SKM-1 (cell line): ENCODE data around the gene LY86.

Experiments used
- DNase-seq: peaks from one replicate; lab custom pipeline; 2025; ENCODE audit not compliant: unreplicated experiment; lab: John Stamatoyannopoulos, UW

LY86 gene

GRCh38 chr6:6620766-6621425, 32.4 kb downstream of the LY86 start:
- no peak for DNase-seq

GRCh38 chr6:6622501-6622900, 34.0 kb downstream of the LY86 start:
- DNase-seq: no peak

- DNase-seq: no peak
Observed at GRCh38 chr6:6623553-6623952, 35.0 kb downstream of the LY86 start.

GRCh38 chr6:6624269-6624990, 35.9 kb downstream of the LY86 start:
- DNase-seq: no peak

- no peak for DNase-seq
Observed at GRCh38 chr6:6626187-6626586, 37.7 kb downstream of the LY86 start.

GRCh38 chr6:6629402-6629801, 40.9 kb downstream of the LY86 start:
- no peak for DNase-seq

- no peak for DNase-seq
Observed at GRCh38 chr6:6631053-6631452, 42.5 kb downstream of the LY86 start.

GRCh38 chr6:6631534-6632276, 43.2 kb downstream of the LY86 start:
- no peak for DNase-seq

- no peak for DNase-seq
Observed at GRCh38 chr6:6633898-6634734, 45.6 kb downstream of the LY86 start.

GRCh38 chr6:6634735-6635075, 46.2 kb downstream of the LY86 start:
- DNase-seq: no peak

GRCh38 chr6:6635291-6635690, 46.8 kb downstream of the LY86 start:
- no peak for DNase-seq

GRCh38 chr6:6635869-6636268, 47.3 kb downstream of the LY86 start:
- no peak for DNase-seq

- DNase-seq: no peak
Observed at GRCh38 chr6:6639572-6639971, 51.1 kb downstream of the LY86 start.

- no peak for DNase-seq
Observed at GRCh38 chr6:6640926-6641325, 52.4 kb downstream of the LY86 start.

- no peak for DNase-seq
Observed at GRCh38 chr6:6643398-6643797, 54.9 kb downstream of the LY86 start.

GRCh38 chr6:6645261-6645917, 56.9 kb downstream of the LY86 start:
- DNase-seq: no peak

GRCh38 chr6:6646384-6646783, 57.9 kb downstream of the LY86 start:
- no peak for DNase-seq

- no peak for DNase-seq
Observed at GRCh38 chr6:6646859-6647258, 58.3 kb downstream of the LY86 start.

GRCh38 chr6:6648692-6649343, 60.3 kb downstream of the LY86 start:
- DNase-seq: no peak

- no peak for DNase-seq
Observed at GRCh38 chr6:6649824-6650349, 61.4 kb downstream of the LY86 start.
